H9 (cell line): Measurements from ENCODE around the gene GBP2. TPM values are rescaled to one million over a fixed set of nuclear protein-coding genes. Genes with fewer than 3 reads are reported as not detected.

ENCODE experiments used
- DNase-seq: peaks from one replicate; pipeline ENCODE4 v3.0.0-alpha.2; 2017
- H2AFZ ChIP-seq: one replicate; pipeline ENCODE4 v1.6.1; 2013; ENCODE audit warnings: mild to moderate bottlenecking, low read length, control low read depth, moderate library complexity
- H2AK5ac ChIP-seq: 2 replicates; pipeline ENCODE4 v1.6.1; 2013; ENCODE audit warnings: low read length, control low read depth, mixed read lengths; ENCODE audit not compliant: insufficient read length
- H2BK120ac ChIP-seq: one replicate; pipeline ENCODE4 v1.6.1; 2013; ENCODE audit warnings: low read depth, mild to moderate bottlenecking, low read length, control low read depth, inconsistent platforms; ENCODE audit not compliant: poor library complexity, severe bottlenecking
- H2BK12ac ChIP-seq: 2 replicates; pipeline ENCODE4 v1.6.1; 2013; ENCODE audit warnings: low read length, control low read depth, mixed read lengths, low read depth; ENCODE audit not compliant: insufficient read length
- H2BK15ac ChIP-seq: 2 replicates; pipeline ENCODE4 v1.6.1; 2013; ENCODE audit warnings: low read depth, low read length, control low read depth
- H2BK20ac ChIP-seq: one replicate; pipeline ENCODE4 v1.6.1; 2013; ENCODE audit warnings: low read depth, mild to moderate bottlenecking, low read length, control low read depth, inconsistent platforms; ENCODE audit not compliant: poor library complexity, severe bottlenecking
- H2BK5ac ChIP-seq: 2 replicates; pipeline ENCODE4 v1.6.1; 2013; ENCODE audit warnings: low read length, control low read depth, mixed read lengths; ENCODE audit not compliant: insufficient read length
- H3K14ac ChIP-seq: 2 replicates; pipeline ENCODE4 v1.6.1; 2013; ENCODE audit warnings: low read length, control low read depth; ENCODE audit not compliant: insufficient read depth
- H3K18ac ChIP-seq: 2 replicates; pipeline ENCODE4 v1.6.1; 2013; ENCODE audit warnings: low read depth, mild to moderate bottlenecking, mixed read lengths, low read length, control low read depth; ENCODE audit not compliant: insufficient read length
- H3K23ac ChIP-seq: 2 replicates; pipeline ENCODE4 v1.6.1; 2013; ENCODE audit warnings: low read length, control low read depth, mixed read lengths, low read depth; ENCODE audit not compliant: insufficient read length
- H3K23me2 ChIP-seq: 2 replicates; pipeline ENCODE4 v1.6.1; 2013; ENCODE audit warnings: low read depth, mild to moderate bottlenecking, mixed read lengths, low read length, control low read depth; ENCODE audit not compliant: insufficient read length, poor library complexity, severe bottlenecking
- H3K27ac ChIP-seq: 2 replicates; pipeline ENCODE4 v1.5.1; 2013; ENCODE audit warnings: low read length, control low read depth, mixed read lengths, low read depth; ENCODE audit not compliant: insufficient read length
- H3K27me3 ChIP-seq: 2 replicates; pipeline ENCODE4 v1.6.1; 2013; ENCODE audit warnings: low read length, control low read depth, inconsistent platforms; ENCODE audit not compliant: insufficient read depth
- H3K4ac ChIP-seq: 2 replicates; pipeline ENCODE4 v1.6.1; 2013; ENCODE audit warnings: low read depth, mild to moderate bottlenecking, control low read depth, inconsistent platforms, low read length, moderate library complexity
- H3K4me1 ChIP-seq: 2 replicates; pipeline ENCODE4 v1.6.1; 2013; ENCODE audit warnings: low read length, control low read depth, inconsistent platforms; ENCODE audit not compliant: insufficient read depth
- H3K4me2 ChIP-seq: 2 replicates; pipeline ENCODE4 v1.6.1; 2013; ENCODE audit warnings: low read length, control low read depth, mixed read lengths; ENCODE audit not compliant: insufficient read length, insufficient read depth
- H3K56ac ChIP-seq: 2 replicates; pipeline ENCODE4 v1.6.1; 2013; ENCODE audit warnings: low read depth, mild to moderate bottlenecking, mixed read lengths, low read length, control low read depth; ENCODE audit not compliant: insufficient read length
- H3K79me1 ChIP-seq: 2 replicates; pipeline ENCODE4 v1.6.1; 2013; ENCODE audit warnings: low read depth, mild to moderate bottlenecking, moderate library complexity, low read length, control low read depth, inconsistent platforms; ENCODE audit not compliant: insufficient read depth, poor library complexity, severe bottlenecking
- H3K79me2 ChIP-seq: 2 replicates; pipeline ENCODE4 v1.6.1; 2013; ENCODE audit warnings: low read length, control low read depth, inconsistent platforms; ENCODE audit not compliant: insufficient read depth
- H3K9ac ChIP-seq: 2 replicates; pipeline ENCODE4 v1.6.1; 2013; ENCODE audit warnings: low read length, control low read depth, mixed read lengths; ENCODE audit not compliant: insufficient read length; ENCODE audit errors: extremely low read depth
- H3K9me3 ChIP-seq: one replicate; pipeline ENCODE4 v1.6.1; 2013; ENCODE audit warnings: low read depth, low read length, inconsistent platforms; ENCODE audit not compliant: control insufficient read depth
- H3T11ph ChIP-seq: one replicate; pipeline ENCODE4 v1.6.1; 2013; ENCODE audit warnings: mild to moderate bottlenecking, low read length, control low read depth, inconsistent platforms
- H4K20me1 ChIP-seq: one replicate; pipeline ENCODE4 v1.6.1; 2013; ENCODE audit not compliant: control insufficient read depth, insufficient read length, insufficient read depth
- H4K5ac ChIP-seq: 2 replicates; pipeline ENCODE4 v1.6.1; 2013; ENCODE audit warnings: low read depth, mild to moderate bottlenecking, mixed read lengths, low read length, control low read depth; ENCODE audit not compliant: insufficient read length
- H4K8ac ChIP-seq: replicated peaks from 2 replicates; pipeline ENCODE4 v1.6.1; 2013; ENCODE audit warnings: low read length, control low read depth, mixed read lengths, low read depth; ENCODE audit not compliant: insufficient read length
- H4K91ac ChIP-seq: 2 replicates; pipeline ENCODE4 v1.6.1; 2013; ENCODE audit warnings: low read depth, mild to moderate bottlenecking, moderate library complexity, mixed read lengths, low read length, control low read depth; ENCODE audit not compliant: insufficient read length
- H3K27ac Mint-ChIP-seq, 3 experiments: 2 replicates in 2 of 3; 3 replicates in 1 of 3; pipeline ENCODE4 v1.8.0; 2020 to 2021; ENCODE audit warnings: mixed read lengths in 3 of 3, mild to moderate bottlenecking in 1 of 3, moderate library complexity in 1 of 3
- H3K27me3 Mint-ChIP-seq: 2 replicates; pipeline ENCODE4 v1.8.0; 2021; ENCODE audit warnings: low read depth, mild to moderate bottlenecking, moderate library complexity, mixed read lengths
- H3K36me3 Mint-ChIP-seq, 3 experiments: 2 replicates in 2 of 3; 3 replicates in 1 of 3; pipeline ENCODE4 v1.8.0; 2020 to 2021; ENCODE audit warnings: low read depth in 3 of 3, mixed read lengths in 3 of 3; ENCODE audit not compliant: insufficient read depth in 1 of 3
- H3K4me1 Mint-ChIP-seq, 2 experiments: 2 replicates each; pipeline ENCODE4 v1.8.0; 2020; ENCODE audit warnings: mixed read lengths in 2 of 2
- H3K4me3 Mint-ChIP-seq, 2 experiments: 2 replicates in 1 of 2; 3 replicates in 1 of 2; pipeline ENCODE4 v1.8.0; 2020 to 2021; ENCODE audit warnings: mild to moderate bottlenecking in 2 of 2, mixed read lengths in 2 of 2, moderate library complexity in 1 of 2
- H3K9me3 Mint-ChIP-seq, 2 experiments: 2 replicates in 1 of 2; 3 replicates in 1 of 2; pipeline ENCODE4 v1.8.0; 2020; ENCODE audit warnings: mild to moderate bottlenecking in 2 of 2, mixed read lengths in 2 of 2, moderate library complexity in 1 of 2
- CTCF ChIP-seq: fragments of 200-600 bp; sonication (generic); conservative IDR thresholded peaks from 3 replicates; pipeline ENCODE4 v1.8.0; 2021; ENCODE audit warnings: antibody characterized with exemption, mild to moderate bottlenecking
- WGBS: extraction: QIAGEN DNeasy Blood & Tissue Kit; methylation state at CpG from one replicate; pipeline ENCODE4 v1.1.7; 2013; ENCODE audit warnings: missing lambda C conversion rate, low lambda C conversion rate, mixed read lengths; ENCODE audit not compliant: insufficient read length; ENCODE audit errors: extremely low coverage; 5-methylcytosine and 5-hydroxymethylcytosine counted together
- total RNA-seq: library from RNA; stranded (reverse); gene quantifications from 2 replicates; pipeline ENCODE4 v1.2.1, GENCODE V29; 2021

GBP2 gene
- total RNA-seq, 1 experiment from 2014 or later: not detected

DNA sequence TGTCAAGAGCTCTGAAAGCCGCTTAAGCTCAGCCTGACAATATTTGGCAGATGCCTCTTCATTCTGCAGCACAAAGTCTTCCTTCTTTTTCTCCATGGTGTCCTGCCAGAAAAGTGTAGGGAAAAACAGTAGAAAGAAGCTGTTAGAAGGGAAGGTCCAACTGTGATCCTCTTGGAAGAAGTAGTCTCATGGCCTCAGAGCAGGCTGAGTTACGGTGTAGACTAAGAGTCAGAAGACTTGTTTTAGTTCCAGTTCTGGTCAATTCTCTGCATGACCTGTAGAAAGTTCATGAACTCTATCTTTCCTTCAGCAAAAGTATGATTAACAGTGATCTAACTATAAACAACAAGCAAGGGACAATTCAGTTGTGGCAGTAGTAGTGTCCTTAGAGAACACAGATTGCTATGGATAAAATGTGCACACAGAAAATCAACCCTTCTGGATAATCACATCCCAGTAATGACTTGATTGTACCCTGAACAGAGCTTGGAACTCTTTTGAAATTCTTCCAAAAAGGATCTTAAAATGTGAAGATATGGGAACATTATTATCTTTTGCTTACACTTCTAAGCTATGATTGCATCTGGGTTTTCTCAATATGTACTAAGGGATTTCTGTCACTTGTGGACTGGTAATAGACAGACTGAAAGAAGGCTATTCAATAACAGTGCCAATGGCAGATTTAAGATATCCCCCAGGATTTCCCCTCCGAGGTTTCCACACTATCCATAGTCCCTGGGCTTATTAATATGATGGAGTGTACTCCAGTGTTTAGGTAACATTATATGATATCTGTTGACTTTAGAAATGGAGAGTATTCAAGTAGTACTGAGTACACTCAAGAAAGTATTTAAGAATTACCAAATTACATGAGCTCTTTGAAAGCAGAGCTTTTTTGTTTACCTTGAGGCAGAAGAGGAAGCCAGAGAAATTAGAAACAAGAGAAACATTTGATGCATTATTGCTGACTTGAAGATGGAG is 22.1 kb upstream of the GBP2 start:
- no peak for TF ChIP-seq CTCF
- H3K4ac ChIP-seq: no peak overlapping the region
- no peak overlapping the region for H3K4me2 ChIP-seq
- no peak overlapping the region for H4K91ac ChIP-seq
- H3K27ac ChIP-seq: no peak overlapping the region
- H3K9ac ChIP-seq: no peak overlapping the region
- H2AFZ ChIP-seq: no peak overlapping the region
- no peak overlapping the region for H3K27ac Mint-ChIP-seq
- H3K36me3 Mint-ChIP-seq: no peaks in the 10 kb centered on the region
- no peak overlapping the region for H2BK12ac ChIP-seq
- no peak overlapping the region for H2BK5ac ChIP-seq
- no peaks in the 10 kb centered on the region for H3K27me3 ChIP-seq
- peaks cover 0 to 3% of the 10 kb centered on the region in 2 experiments; a peak in 1 of 4 replicates for H3K4me1 Mint-ChIP-seq
- H3K27me3 Mint-ChIP-seq: no peaks in the 10 kb centered on the region
- H3T11ph ChIP-seq: no peak overlapping the region
- H2BK15ac ChIP-seq: no peak overlapping the region
- no peaks in the 10 kb centered on the region for H3K79me2 ChIP-seq
- no peak for DNase-seq
- no peaks in the 10 kb centered on the region for H3K9me3 Mint-ChIP-seq
- H4K5ac ChIP-seq: no peak overlapping the region
- H2BK20ac ChIP-seq: no peak overlapping the region
- no peak overlapping the region for H3K14ac ChIP-seq
- H3K4me1 ChIP-seq: no peaks in the 10 kb centered on the region
- H3K23ac ChIP-seq: no peak overlapping the region
- no peaks in the 10 kb centered on the region for H3K79me1 ChIP-seq
- H3K56ac ChIP-seq: no peak overlapping the region
- H3K18ac ChIP-seq: no peak overlapping the region
- H3K4me3 Mint-ChIP-seq: no peak overlapping the region
- H4K8ac ChIP-seq: no peak overlapping the region
- no peaks in the 10 kb centered on the region for H4K20me1 ChIP-seq
- H3K23me2 ChIP-seq: no peaks in the 10 kb centered on the region
- no peak overlapping the region for H2BK120ac ChIP-seq
- no CpG with 5 or more reads among the region's 3 CpGs for WGBS
- H2AK5ac ChIP-seq: no peak overlapping the region
- no peaks in the 10 kb centered on the region for H3K9me3 ChIP-seq
